ENCODE measurements around the gene RPS6KA2.

Gene RPS6KA2

DNA sequence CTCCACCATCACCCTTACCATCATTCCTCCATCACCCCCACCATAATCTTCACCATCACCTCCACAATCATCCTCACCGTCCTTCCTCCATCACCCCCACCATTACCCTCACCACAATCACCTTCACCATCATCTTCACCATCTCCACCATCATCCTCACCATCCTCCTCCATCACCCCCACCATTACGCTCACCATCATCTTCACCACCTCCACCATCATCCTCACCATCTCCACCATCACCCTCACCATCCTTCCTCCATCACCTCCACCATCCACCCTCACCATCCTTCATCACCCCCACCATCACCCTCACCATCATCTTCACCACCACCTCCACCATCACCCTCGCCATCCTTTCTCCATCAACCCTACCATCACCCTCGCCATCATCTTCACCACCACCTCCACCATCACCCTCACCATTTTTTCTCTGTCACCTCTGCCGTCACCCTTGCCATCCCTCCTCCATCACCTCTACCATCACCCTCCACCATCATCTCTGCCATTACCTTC is 211.2 kb downstream of the RPS6KA2 start:
- DNase-seq = no peak

GRCh38 chr6:166415306-166415705 is 211.7 kb downstream of the RPS6KA2 start:
- DNase-seq = no peak

DNA sequence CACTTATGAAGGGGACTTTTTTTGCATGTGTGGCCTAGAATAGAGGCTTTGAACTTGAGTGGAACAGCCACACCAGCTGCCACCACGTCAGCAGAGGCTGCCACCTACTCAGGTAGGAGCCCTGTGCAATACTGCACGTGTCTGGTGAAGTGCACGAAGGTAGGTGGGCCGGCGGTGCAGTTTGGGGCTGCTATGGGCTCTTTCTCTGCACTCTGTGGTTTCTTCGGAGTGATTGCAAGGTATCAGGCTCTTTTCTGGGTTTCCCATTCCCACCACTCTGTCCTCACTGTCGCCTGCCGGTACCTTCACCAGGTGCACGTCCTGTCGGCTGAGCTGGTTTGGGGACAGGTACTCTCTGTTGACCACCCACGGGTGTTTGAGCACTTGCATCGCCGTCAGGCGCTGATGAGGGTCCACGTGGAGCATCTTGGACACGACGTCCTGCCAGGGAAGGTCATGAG is 213.5 kb downstream of the RPS6KA2 start:
- no peak for DNase-seq

DNA sequence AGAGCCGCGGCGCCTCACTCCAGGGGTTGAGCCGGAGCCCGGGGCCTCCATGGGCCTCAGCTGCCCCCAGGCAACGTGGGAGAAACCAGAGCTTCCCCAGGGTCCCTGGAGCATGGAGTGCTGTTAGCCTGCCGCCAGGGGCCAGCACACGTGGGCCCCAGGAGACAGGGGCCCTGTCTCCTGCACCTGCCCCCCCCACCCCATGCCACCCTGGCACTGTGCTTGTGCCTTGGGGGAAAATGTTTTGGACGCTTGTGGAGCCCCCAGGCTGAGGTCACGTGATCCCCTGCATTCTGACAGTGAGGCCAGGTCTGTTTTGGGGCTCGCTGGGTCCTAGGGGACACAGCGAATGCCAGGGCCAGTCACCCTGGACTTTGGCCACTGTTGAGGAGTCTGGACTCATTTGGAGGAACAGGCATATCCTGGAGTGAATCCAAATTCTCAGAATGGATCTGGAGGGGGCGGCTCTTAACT is 214.1 kb downstream of the RPS6KA2 start:
- no peak for DNase-seq

GRCh38 chr6:166412156-166412910 is 214.7 kb downstream of the RPS6KA2 start:
- no peak for DNase-seq

GRCh38 chr6:166411721-166412151 is 215.3 kb downstream of the RPS6KA2 start:
- no peak for DNase-seq

DNA sequence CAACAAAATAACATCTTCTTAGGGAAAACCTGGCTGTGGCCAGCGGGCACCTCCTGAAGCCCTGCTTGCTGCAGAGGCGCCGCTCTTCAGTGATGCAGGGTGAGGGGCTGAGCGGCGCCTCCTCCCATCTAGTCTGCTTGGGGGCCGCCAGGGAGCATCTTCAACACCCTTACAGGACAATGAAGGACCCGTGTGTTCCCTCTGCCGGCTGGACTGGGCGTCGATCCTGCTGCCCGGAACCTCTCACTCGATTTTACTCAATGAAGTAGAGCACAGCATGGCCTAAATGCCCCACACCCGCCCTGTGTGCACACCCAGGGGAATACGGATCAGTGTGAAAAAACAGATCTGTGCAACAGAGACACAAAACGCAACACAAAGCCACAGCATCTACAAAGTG is 215.8 kb downstream of the RPS6KA2 start:
- DNase-seq = no peak

- DNase-seq = no peak
Observed at GRCh38 chr6:166410426-166410935, 216.6 kb downstream of the RPS6KA2 start.

DNA sequence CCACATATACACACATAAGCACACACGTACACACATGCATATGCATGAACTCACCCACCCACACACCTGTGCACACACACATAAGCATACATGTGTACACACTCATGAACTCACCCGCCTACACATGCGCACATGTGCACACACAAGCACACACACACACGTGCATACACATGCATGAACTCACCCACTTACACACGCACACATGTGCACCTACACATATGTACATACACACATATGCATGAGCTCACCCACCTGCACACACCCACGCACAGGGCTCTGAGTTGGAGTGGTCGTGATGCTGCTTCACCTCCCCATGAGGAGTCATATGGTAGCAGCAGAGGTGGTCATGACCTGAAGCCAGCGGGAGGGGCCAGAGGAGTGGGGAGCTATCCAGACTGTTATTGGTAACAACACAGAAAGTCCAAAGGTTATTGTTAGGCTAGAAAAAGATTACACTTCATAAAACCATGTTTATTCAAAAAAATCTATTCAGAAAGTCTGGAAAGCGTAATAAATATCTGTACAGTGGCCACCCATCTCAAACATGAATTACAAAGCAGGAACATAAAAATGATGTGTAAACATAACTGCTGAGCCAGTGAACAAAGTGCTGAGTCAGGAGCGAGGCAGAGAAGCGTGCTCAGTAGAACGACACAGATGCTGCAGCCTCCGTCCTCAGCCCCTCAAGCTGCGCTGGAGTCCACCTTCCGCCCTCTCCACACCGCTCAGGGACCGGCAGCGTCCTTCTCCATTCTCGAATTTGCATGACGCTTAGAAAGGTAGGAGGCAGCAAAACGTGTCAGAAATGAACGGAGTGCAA is 217.9 kb downstream of the RPS6KA2 start:
- peak in 2 of 4 experiments; percentile 16 to 29 for DNase-seq

GRCh38 chr6:166406197-166406596 is 220.9 kb downstream of the RPS6KA2 start:
- DNase-seq = no peak

DNA sequence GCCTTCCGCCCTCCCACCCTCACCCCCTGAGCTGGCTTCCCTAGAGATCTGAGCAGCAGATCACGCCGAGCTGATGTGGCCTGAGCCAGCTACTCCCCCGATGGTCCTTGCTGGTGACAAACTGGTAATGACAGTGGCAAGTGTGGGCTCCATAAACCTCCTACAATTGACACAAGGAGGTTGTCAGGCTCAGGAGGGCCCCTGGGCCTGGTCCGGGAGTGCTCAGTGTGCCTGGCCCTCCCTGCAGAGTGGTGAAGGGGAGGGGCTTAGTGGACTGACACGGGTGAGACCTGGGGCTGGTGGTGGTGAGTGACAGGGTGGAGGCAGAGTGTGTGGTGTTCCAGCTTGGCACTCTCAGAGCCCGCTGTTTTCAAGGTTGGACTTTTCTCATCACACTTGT is 221.7 kb downstream of the RPS6KA2 start:
- DNase-seq = no peak

- no peak for DNase-seq
Observed at GRCh38 chr6:166402582-166403277, 224.3 kb downstream of the RPS6KA2 start.

DNA sequence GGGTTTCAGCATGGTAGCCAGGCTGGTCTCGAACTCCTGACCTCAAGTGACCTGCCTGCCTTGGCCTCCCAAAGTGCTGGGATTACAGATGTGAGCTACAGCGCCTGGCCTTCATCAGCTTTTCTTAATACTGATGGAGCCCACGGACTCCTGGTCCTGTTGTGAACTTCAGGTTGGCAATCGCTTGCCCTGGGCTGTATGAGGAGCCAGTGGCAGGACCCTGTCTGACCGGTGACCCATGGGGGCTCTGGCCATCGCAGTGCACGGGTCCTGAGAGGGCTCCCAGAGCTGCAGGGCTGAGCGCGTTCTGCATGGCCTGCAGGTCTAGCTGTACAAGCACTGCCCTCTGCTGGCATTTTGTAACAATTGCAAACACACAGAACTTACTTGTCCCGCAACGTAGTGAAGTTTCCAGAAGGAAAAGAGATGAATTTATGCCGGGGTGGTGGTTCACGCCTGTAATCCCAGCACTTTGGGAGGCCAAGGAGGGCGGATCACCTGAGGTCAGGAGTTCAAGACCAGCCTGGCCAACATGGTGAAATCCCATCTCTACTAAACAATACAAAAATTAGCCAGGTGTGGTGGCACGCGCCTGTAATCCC is 226.3 kb downstream of the RPS6KA2 start:
- peak; percentile 80 to 85 (median 82) for DNase-seq

- peak in 1 of 4 experiments; percentile 14 for DNase-seq
Observed at GRCh38 chr6:166400181-166400580, 226.9 kb downstream of the RPS6KA2 start.

DNA sequence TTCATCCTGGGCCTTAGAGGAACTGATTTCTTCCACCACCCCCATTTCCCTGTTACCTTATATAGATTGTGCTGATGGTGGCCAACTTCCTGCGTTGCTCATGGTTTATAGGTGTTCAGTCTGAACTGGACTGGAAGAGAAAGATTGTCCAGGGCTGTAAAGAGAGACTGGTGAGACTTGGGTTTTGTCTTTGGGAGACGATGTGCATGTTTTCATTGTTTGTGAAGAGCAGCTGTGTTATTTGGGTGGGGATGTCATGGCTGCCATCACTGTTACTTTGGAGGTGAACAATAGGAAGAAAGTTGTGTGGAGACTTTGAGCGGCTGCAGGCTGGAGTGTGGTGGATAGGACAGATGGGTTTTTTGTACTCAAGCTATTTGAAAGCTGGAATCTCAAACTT is 228.7 kb downstream of the RPS6KA2 start:
- no peak for DNase-seq

- no peak for DNase-seq
Observed at GRCh38 chr6:166397849-166398248, 229.2 kb downstream of the RPS6KA2 start.

- no peak for DNase-seq
Observed at GRCh38 chr6:166395778-166396177, 231.3 kb downstream of the RPS6KA2 start.

- no peak for DNase-seq
Observed at GRCh38 chr6:166395351-166395750, 231.7 kb downstream of the RPS6KA2 start.

GRCh38 chr6:166394036-166394892 is 232.8 kb downstream of the RPS6KA2 start:
- no peak for DNase-seq

GRCh38 chr6:166393535-166393823 is 233.6 kb downstream of the RPS6KA2 start:
- DNase-seq = no peak

Measured in suppressor macrophage (primary cell).